ENCODE results near the gene SMS.

DNA sequence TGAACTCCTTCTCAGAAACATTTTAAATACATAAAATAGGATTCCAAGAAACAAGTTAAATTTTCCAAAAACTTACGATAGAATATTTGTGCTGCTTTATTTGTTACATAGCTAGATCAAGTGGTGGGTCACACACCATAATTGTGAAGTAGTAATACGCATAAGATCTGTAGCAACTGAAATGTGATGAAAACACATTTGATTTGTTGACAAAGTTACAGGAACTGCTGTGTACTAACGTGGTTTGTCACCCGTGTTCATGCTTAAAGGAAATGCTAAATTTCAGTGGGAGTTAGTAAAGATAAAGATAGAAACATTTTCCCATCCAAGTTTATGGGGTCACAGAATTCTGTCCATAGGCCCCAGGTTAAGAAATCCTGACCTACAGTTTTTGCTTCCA lies 57.5 kb downstream of the SMS start:
- TF ChIP-seq TAF1 (IDR thresholded peaks at IDR 0.05; ENCODE audit: low read depth), result no peak
- no peak for TF ChIP-seq YY1 (IDR thresholded peaks at IDR 0.05; ENCODE audit: low read depth)
- no peak for TF ChIP-seq EP300 (IDR thresholded peaks at IDR 0.05; ENCODE audit: borderline replicate concordance)
- TF ChIP-seq ZBTB7A (IDR thresholded peaks at IDR 0.05; ENCODE audit: low read depth), result no peak
- TF ChIP-seq, protein P1, sequence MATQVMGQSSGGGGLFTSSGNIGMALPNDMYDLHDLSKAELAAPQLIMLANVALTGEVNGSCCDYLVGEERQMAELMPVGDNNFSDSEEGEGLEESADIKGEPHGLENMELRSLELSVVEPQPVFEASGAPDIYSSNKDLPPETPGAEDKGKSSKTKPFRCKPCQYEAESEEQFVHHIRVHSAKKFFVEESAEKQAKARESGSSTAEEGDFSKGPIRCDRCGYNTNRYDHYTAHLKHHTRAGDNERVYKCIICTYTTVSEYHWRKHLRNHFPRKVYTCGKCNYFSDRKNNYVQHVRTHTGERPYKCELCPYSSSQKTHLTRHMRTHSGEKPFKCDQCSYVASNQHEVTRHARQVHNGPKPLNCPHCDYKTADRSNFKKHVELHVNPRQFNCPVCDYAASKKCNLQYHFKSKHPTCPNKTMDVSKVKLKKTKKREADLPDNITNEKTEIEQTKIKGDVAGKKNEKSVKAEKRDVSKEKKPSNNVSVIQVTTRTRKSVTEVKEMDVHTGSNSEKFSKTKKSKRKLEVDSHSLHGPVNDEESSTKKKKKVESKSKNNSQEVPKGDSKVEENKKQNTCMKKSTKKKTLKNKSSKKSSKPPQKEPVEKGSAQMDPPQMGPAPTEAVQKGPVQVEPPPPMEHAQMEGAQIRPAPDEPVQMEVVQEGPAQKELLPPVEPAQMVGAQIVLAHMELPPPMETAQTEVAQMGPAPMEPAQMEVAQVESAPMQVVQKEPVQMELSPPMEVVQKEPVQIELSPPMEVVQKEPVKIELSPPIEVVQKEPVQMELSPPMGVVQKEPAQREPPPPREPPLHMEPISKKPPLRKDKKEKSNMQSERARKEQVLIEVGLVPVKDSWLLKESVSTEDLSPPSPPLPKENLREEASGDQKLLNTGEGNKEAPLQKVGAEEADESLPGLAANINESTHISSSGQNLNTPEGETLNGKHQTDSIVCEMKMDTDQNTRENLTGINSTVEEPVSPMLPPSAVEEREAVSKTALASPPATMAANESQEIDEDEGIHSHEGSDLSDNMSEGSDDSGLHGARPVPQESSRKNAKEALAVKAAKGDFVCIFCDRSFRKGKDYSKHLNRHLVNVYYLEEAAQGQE (IDR thresholded peaks at IDR 0.05; ENCODE audit: low read depth), result no peak
- no peak for TF ChIP-seq TCF12 (IDR thresholded peaks at IDR 0.05; ENCODE audit: low read depth)
- TF ChIP-seq, protein P2, sequence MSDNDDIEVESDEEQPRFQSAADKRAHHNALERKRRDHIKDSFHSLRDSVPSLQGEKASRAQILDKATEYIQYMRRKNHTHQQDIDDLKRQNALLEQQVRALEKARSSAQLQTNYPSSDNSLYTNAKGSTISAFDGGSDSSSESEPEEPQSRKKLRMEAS (IDR thresholded peaks at IDR 0.05), result no peak
- TF ChIP-seq, protein P3, sequence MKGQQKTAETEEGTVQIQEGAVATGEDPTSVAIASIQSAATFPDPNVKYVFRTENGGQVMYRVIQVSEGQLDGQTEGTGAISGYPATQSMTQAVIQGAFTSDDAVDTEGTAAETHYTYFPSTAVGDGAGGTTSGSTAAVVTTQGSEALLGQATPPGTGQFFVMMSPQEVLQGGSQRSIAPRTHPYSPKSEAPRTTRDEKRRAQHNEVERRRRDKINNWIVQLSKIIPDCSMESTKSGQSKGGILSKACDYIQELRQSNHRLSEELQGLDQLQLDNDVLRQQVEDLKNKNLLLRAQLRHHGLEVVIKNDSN (IDR thresholded peaks at IDR 0.05), result no peak

All from Ishikawa (cell line).